ENCODE data around the gene C22orf42.
"Not testable (repeated sequence)": the region's sequence is repeated elsewhere in the genome, so short reads cannot be mapped to it uniquely, and the experiment has no call there.

C22orf42 gene

GRCh38 chr22:32158712-32159533 is at the start of gene C22orf42:
Gene C22orf42 (minus strand): TSS chr22:32159303. CDS start chr22:32159215, 88 bp downstream.
- DNase-seq (ENCODE audit: low spot score), result no peak

GRCh38 chr22:32208681-32209080 is 49.6 kb upstream of the C22orf42 start:
- no peak for DNase-seq (ENCODE audit: low spot score)

- DNase-seq (ENCODE audit: low spot score), result no peak
Observed at GRCh38 chr22:32207971-32208480, 48.9 kb upstream of the C22orf42 start.

- peak; percentile 57 for DNase-seq (ENCODE audit: low spot score)
Observed at GRCh38 chr22:32206774-32207758, 48.0 kb upstream of the C22orf42 start.

GRCh38 chr22:32205974-32206773 is 47.1 kb upstream of the C22orf42 start:
- DNase-seq (ENCODE audit: low spot score), result peak; percentile 72

GRCh38 chr22:32204856-32205722 is 46.0 kb upstream of the C22orf42 start, which contains the start of gene RFPL2:
Gene RFPL2 (minus strand): TSS chr22:32205073. CDS start chr22:32202451, 2,622 bp downstream.
- DNase-seq (ENCODE audit: low spot score), result peak; percentile 88

GRCh38 chr22:32204040-32204855 is 45.1 kb upstream of the C22orf42 start:
- peak; percentile 64 for DNase-seq (ENCODE audit: low spot score)

- DNase-seq (ENCODE audit: low spot score), result peak; percentile 32
Observed at GRCh38 chr22:32203181-32204039, 44.3 kb upstream of the C22orf42 start.

GRCh38 chr22:32202539-32203180 is 43.6 kb upstream of the C22orf42 start:
- DNase-seq (ENCODE audit: low spot score), result peak; percentile 88

- no peak for DNase-seq (ENCODE audit: low spot score)
Observed at GRCh38 chr22:32202161-32202538, 43.0 kb upstream of the C22orf42 start.

- DNase-seq (ENCODE audit: low spot score), result no peak
Observed at GRCh38 chr22:32200752-32201151, 41.6 kb upstream of the C22orf42 start.

GRCh38 chr22:32199961-32200360 is 40.9 kb upstream of the C22orf42 start:
- no peak for DNase-seq (ENCODE audit: low spot score)

- DNase-seq (ENCODE audit: low spot score), result no peak
Observed at GRCh38 chr22:32199341-32199740, 40.2 kb upstream of the C22orf42 start.

GRCh38 chr22:32197553-32198226 is 38.6 kb upstream of the C22orf42 start:
- DNase-seq (ENCODE audit: low spot score), result not testable (repeated sequence)

GRCh38 chr22:32195900-32196299 is 36.8 kb upstream of the C22orf42 start:
- not testable (repeated sequence) for DNase-seq (ENCODE audit: low spot score)

GRCh38 chr22:32193346-32193745 is 34.2 kb upstream of the C22orf42 start:
- not testable (repeated sequence) for DNase-seq (ENCODE audit: low spot score)

GRCh38 chr22:32191021-32191420 is 31.9 kb upstream of the C22orf42 start:
- DNase-seq (ENCODE audit: low spot score), result not testable (repeated sequence)
